GM12874 (cell line): ENCODE results near the gene ZNF296.
A peak's percentile ranks its signal among the peaks of the same experiment; 100 is the strongest.

ENCODE experiments used
- CTCF ChIP-seq: IDR thresholded peaks from 2 replicates; pipeline ENCODE4 v1.5.1; 2011; ENCODE audit warnings: low read depth, mild to moderate bottlenecking, control low read depth, low read length, moderate library complexity; ENCODE audit not compliant: insufficient read depth

ZNF296 gene

GRCh38 chr19:45070214-45070613 lies 6.1 kb downstream of the ZNF296 start:
- no peak for TF ChIP-seq CTCF

DNA sequence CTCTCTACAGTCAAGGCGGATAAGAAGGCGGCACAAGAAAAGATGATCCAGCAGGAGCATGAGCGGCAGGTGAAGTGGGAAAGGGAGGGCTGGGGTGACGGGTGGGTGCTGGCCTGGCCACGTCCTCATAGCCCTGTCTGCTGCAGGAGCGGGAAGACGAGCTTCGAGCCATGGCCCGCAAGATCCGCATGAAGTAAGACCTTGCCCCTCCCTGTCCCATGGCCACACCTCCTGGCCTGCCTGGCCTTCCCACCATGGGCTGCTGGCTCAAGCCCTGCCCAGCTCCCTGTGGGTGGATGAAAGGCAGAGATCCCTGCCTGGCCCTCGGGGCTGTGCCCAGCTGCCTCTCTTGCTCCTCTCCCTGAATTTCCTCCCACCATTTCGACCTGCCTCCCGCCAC lies 7.2 kb downstream of the ZNF296 start:
- TF ChIP-seq CTCF, result no peak

- no peak for TF ChIP-seq CTCF
These were observed 8.2 kb downstream of the ZNF296 start for GRCh38 chr19:45068041-45068440.

- TF ChIP-seq CTCF, result no peak
These were observed 9.2 kb downstream of the ZNF296 start for GRCh38 chr19:45066921-45067661.

DNA sequence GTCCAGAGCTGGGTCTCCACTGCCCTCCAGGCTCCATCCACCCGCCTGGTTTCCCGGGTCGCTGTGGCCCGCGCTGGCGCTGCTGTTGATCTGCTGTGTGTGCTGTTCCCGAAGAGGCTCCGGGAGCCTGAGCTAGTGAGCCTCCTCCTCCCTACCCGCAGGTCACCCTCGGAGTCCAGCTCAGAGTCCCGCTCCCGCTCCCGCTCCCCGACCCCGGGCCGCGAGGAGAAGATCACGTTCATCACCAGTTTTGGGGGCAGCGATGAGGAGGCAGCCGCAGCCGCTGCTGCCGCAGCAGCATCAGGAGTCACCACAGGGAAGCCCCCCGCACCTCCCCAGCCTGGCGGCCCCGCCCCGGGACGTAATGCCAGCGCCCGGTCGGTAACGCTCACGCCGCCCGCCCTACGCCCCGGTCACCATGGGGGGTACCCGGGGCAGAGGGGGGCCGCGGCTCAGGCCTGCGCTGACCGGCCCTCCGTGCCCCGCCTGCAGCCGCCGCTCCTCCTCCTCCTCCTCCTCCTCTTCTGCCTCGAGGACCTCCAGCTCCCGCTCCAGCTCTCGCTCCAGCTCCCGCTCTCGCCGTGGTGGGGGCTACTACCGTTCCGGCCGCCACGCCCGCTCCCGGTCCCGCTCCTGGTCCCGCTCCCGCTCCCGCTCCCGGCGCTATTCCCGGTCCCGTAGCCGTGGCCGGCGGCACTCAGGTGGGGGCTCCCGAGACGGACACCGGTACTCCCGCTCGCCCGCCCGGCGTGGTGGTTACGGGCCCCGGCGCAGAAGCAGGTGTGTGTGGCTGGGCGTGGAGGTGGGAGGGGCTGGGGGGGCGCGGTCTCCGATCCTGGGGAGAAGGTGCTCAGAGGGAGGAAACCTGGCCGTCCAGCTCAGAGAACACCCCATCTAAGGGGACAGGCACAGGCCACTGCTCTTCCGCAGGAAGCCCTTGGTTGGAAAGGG lies 12.2 kb downstream of the ZNF296 start:
- TF ChIP-seq CTCF, result no peak

DNA sequence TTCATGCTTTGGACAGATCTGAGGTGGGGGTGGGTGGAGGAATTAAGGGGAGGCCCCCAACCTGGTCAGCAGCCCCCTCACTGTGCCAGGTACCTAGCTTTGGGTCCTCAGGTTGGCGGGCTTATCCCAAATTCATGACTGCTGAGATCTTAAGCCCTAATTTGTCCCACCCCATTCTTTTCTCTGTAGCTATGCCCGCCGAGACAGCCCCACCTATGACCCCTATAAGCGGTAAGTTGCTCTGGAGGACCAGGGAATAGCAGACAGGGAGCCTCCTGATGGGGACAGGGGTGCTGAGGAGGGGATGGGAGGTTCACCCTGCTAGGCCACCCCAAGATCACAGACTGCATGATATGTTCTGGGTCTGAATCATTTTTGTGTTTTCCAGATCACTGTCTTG lies 14.3 kb downstream of the ZNF296 start:
- TF ChIP-seq CTCF, result no peak

GRCh38 chr19:45059258-45059965 lies 16.9 kb downstream of the ZNF296 start:
- peak; percentile 91 for TF ChIP-seq CTCF
